H1 (cell line): ENCODE data around the gene CFAP74. TPM values are rescaled to one million over a fixed set of nuclear protein-coding genes. Genes with fewer than 3 reads are reported as not detected.

Experiments used
- CHD2 ChIP-seq: IDR thresholded peaks from 2 replicates; pipeline ENCODE4 v1.6.1; 2012; ENCODE audit warnings: low read length, improper control_type of control experiment
- E2F6 ChIP-seq: IDR thresholded peaks from 2 replicates; pipeline ENCODE4 v1.6.1; 2012; ENCODE audit warnings: inconsistent platforms
- EZH2 ChIP-seq: fragments of 200-600 bp; sonication (generic); IDR thresholded peaks from 2 replicates; pipeline ENCODE4 v1.7.1; 2012; ENCODE audit warnings: low read depth, mild to moderate bottlenecking, moderate library complexity, low read length, inconsistent platforms; ENCODE audit not compliant: severe bottlenecking
- FOSL1 ChIP-seq: IDR thresholded peaks from 2 replicates; pipeline ENCODE4 v1.6.1; 2011; ENCODE audit warnings: mild to moderate bottlenecking, low read depth, low read length, moderate library complexity; ENCODE audit not compliant: insufficient read depth
- HDAC2 ChIP-seq, 2 experiments: fragments of 300-600 bp in 1 of 2; sonication (generic) in 1 of 2; IDR thresholded peaks; 2 replicates each; pipeline ENCODE4 v1.6.1; 2011 to 2012; ENCODE audit warnings: low read depth in 2 of 2, low read length in 2 of 2, mild to moderate bottlenecking in 2 of 2, moderate library complexity in 2 of 2, borderline replicate concordance in 1 of 2, inconsistent platforms in 1 of 2
- POU5F1 ChIP-seq: IDR thresholded peaks from 2 replicates; pipeline ENCODE4 v1.6.1; 2011; ENCODE audit warnings: low read depth, mild to moderate bottlenecking, low read length, moderate library complexity
- polyA plus RNA-seq, 7 experiments: library from polyadenylated mRNA; depleted of rRNA in 3 of 7; stranded (reverse) in 5 of 7; unstranded in 2 of 7; fragments of >200 nt in 5 of 7; fragments of 200-250 nt in 2 of 7; gene quantifications; 1 replicate in 5 of 7; 2 replicates in 1 of 7; 4 replicates in 1 of 7; pipeline versions ENCODE4 v1.2.1 to v1.2.3, GENCODE V29; 2011 to 2013; ENCODE audit warnings: missing spikeins in 2 of 7, mixed read lengths in 2 of 7
- total RNA-seq: library from RNA; stranded (reverse); fragmentation: NEBNext Ultra II Directional; extraction: Animal tissue kit (Norgen Biotek cat#: 25700); gene quantifications from 2 replicates; pipeline ENCODE4 v1.2.1, GENCODE V29; 2021

Gene CFAP74
- total and polyA plus RNA-seq, 2 of the 8 experiments (the other 6 are each of a cell fraction or from before 2014, with no cell fraction given): 0.09 to 0.20 TPM

- TF ChIP-seq HDAC2 (IDR thresholded peaks at IDR 0.05; ENCODE audit: borderline replicate concordance in 1 of 2, low read depth in 2 of 2, low read length in 2 of 2) (no peak), E2F6 (no peak), FOSL1 (no peak), EZH2 (no peak), CHD2 (no peak), POU5F1 (no peak)
These were observed 101.8 kb downstream of the CFAP74 start (continued) for GRCh38 chr1:1901641-1902294.
